ENCODE measurements around the gene ARHGAP42.

DNA sequence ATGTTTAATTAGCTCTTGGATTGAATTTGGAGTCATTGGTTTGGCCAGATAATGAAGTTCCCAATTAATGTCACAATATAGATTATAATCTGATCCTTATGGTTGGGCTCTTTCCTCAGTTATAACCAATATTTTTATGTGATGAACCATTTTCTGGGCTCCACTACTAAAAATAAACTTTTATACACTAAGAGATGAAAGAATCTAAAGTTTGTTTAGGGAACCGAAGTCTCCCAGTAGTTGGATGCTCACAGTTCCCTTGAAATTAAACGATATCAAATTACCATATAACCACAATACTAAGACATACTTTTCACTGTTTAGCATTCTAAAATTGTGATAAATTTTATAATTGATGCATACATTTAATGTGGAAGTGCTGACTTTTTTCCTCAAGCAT, 47.0 kb upstream of the ARHGAP42 start:
- TF ChIP-seq, protein P1, sequence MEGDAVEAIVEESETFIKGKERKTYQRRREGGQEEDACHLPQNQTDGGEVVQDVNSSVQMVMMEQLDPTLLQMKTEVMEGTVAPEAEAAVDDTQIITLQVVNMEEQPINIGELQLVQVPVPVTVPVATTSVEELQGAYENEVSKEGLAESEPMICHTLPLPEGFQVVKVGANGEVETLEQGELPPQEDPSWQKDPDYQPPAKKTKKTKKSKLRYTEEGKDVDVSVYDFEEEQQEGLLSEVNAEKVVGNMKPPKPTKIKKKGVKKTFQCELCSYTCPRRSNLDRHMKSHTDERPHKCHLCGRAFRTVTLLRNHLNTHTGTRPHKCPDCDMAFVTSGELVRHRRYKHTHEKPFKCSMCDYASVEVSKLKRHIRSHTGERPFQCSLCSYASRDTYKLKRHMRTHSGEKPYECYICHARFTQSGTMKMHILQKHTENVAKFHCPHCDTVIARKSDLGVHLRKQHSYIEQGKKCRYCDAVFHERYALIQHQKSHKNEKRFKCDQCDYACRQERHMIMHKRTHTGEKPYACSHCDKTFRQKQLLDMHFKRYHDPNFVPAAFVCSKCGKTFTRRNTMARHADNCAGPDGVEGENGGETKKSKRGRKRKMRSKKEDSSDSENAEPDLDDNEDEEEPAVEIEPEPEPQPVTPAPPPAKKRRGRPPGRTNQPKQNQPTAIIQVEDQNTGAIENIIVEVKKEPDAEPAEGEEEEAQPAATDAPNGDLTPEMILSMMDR (IDR thresholded peaks at IDR 0.05) = no peak
- TF ChIP-seq POLR2A (IDR thresholded peaks at IDR 0.05) = no peak
